Activated T-helper 17 cell treated with anti-CD3 and anti-CD28 coated beads, Interleukin-2, amount 50 U/mL, for 72 hours (primary cell): Measurements from ENCODE around the gene WASHC4. TPM values are rescaled to one million over a fixed set of nuclear protein-coding genes. Genes with fewer than 3 reads are reported as not detected.
"Not testable (repeated sequence)": the region's sequence is repeated elsewhere in the genome, so short reads cannot be mapped to it uniquely, and the experiment has no call there.

Source experiments
- ATAC-seq: fragments of 150-1000 bp; cut with Tn5 transposase; replicated peaks from 2 replicates; pipeline ENCODE4 v1.10.0; 2021; ENCODE audit warnings: mild to moderate bottlenecking, moderate library complexity
- H3K27ac Mint-ChIP-seq: one replicate; pipeline ENCODE4 v1.8.0; 2022; ENCODE audit warnings: mixed read lengths
- H3K27me3 Mint-ChIP-seq: one replicate; pipeline ENCODE4 v1.8.0; 2022; ENCODE audit warnings: mixed read lengths
- H3K36me3 Mint-ChIP-seq: one replicate; pipeline ENCODE4 v1.8.0; 2022; ENCODE audit warnings: low read depth, mild to moderate bottlenecking, mixed read lengths
- H3K4me1 Mint-ChIP-seq: one replicate; pipeline ENCODE4 v1.8.0; 2022; ENCODE audit warnings: mixed read lengths
- H3K4me3 Mint-ChIP-seq: one replicate; pipeline ENCODE4 v1.8.0; 2022; ENCODE audit warnings: mild to moderate bottlenecking, mixed read lengths
- H3K9me3 Mint-ChIP-seq: one replicate; pipeline ENCODE4 v1.8.0; 2022; ENCODE audit warnings: mixed read lengths
- total RNA-seq, 2 donors: library from RNA; stranded (reverse); gene quantifications; one replicate each; pipeline ENCODE4 v1.2.3, GENCODE V29; 2022

Gene WASHC4
- total RNA-seq, 2 donors from 2014 or later: 41.0 to 47.7 TPM

DNA sequence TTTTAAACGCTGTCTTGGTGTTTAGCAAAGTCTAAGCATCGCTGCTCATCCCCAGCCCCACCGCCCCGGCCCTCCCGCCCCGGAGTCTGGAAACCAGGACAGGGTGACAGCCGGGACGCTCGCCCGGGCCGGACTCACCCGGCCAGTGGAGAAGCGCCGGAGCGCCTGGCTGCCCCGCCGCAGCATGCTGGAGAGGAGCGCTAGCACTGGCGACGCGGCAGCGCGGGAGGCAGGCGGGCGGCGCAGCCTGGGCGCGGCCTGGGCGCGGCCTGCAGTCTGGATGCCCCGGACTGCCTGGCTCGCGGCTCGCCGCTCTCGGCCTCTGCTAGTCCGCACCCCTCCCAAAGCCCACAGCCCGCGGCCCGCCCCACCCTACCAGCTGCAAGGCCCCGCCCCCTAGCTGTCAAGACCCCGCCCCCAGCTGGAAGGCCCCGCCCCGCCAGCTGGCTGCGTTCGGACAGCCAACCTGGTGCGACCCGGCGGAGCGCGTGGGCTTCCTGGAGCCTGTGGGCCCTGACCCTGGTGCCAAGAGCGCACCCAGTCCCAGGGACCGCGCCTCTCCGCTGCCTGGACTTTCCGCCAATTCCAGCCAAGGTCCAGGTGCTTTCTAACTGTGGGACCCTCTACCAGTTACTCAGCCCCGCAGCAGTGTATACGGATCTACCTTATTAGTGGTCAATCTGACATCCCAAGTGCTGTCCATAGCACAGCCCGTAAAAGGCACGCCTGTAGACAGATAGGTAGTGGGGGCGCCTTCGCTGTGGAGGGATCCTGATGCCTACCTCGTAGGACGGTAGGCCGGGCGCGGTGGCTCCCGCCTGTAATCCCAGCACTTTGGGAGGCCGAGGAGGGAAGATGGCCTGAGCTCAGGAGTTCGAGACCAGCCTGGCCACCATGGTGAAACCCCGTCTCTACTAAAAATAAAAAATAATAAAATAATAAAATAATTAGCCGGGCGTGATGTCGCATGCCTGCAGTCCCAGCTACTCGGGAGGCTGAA is 23.0 kb upstream of the WASHC4 start, which contains the start of gene ALDH1L2:
Gene ALDH1L2 (minus strand): TSS at position 208 of the 1,000 bp plus-strand sequence. CDS start 22 bp downstream, at position 186.
- H3K9me3 Mint-ChIP-seq: no peaks in the 10 kb centered on the region
- ATAC-seq: peak; percentile 93
- peaks cover 6% of the 10 kb centered on the region for H3K4me1 Mint-ChIP-seq
- peak within 1 kb of the TSS; percentile 63 for H3K4me3 Mint-ChIP-seq
- peaks cover 29% of the 10 kb centered on the region for H3K27me3 Mint-ChIP-seq
- H3K27ac Mint-ChIP-seq: no peak within 1 kb of the TSS
- no peaks in the 10 kb centered on the region for H3K36me3 Mint-ChIP-seq

DNA sequence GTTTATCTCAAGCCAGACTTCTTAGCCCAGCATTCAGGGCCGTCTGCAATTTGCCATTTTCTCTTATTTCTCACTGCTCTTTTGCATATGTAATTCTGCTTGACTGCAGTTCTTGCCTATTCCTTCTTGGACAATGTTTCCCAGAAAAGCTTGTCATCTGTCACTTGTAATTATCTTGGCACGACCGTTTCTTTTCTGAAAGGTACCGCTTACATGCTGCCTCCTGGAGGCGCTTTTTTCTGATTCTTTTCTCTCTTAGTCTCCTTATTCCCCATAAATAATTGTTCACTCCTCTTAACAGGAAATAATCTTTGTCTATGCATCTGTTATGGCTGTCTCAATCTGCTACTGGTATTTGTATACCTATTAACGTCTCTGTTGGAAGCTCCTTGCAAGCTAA is 22.0 kb upstream of the WASHC4 start:
- Mint-ChIP-seq H3K27me3 (peaks cover 28% of the 10 kb centered on the region), H3K4me1 (peaks cover 6% of the 10 kb centered on the region), H3K36me3 (no peaks in the 10 kb centered on the region), H3K27ac (no peak overlapping the region), H3K4me3 (peak overlapping the region; percentile 24), H3K9me3 (no peaks in the 10 kb centered on the region)
- ATAC-seq: no peak

DNA sequence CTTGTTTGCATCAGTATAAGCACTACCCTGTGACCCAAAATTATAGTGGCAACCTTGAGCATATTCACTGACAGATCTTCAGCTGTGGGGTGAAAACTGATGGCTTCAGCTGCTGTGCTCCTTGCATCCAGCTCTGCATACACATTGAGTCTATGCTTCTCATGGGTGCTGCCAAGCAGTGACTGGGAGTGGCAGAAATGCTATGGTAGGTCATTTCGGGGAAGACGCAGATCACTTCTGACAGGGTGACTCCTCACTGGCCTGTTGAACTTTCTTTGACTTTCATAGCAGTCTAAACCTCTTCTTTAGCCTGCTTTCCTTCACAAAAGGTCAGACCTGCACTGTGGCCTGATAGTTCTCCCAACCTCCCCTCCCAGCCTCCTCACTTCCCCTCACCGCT is 17.7 kb upstream of the WASHC4 start:
- no peaks in the 10 kb centered on the region for H3K9me3 Mint-ChIP-seq
- no peak for ATAC-seq
- no peak overlapping the region for H3K4me3 Mint-ChIP-seq
- H3K27ac Mint-ChIP-seq: no peak overlapping the region
- H3K36me3 Mint-ChIP-seq: no peaks in the 10 kb centered on the region
- H3K27me3 Mint-ChIP-seq: peaks cover 20% of the 10 kb centered on the region
- no peaks in the 10 kb centered on the region for H3K4me1 Mint-ChIP-seq

DNA sequence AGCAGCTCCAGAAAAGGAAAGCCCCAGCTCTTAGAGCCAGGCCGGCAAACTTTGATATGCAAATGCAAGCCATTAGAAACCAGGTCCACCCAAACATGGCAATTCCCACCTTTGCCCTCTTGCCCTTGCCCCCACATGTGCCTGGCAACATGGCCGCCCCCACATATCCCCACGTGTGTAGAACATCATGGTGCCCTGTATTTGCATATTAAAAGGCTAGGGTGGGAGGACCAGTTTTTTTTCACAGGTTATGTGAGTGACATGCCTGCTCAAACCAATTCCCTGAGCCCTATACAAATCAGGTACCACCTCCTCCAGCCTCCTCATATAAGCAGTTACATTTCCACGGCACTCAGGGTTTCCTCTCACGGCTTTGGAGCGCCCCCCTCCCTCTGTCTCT is 17.2 kb upstream of the WASHC4 start:
- Mint-ChIP-seq H3K4me3 (no peak overlapping the region), H3K27ac (no peak overlapping the region), H3K9me3 (no peaks in the 10 kb centered on the region), H3K27me3 (peaks cover 20% of the 10 kb centered on the region), H3K4me1 (no peaks in the 10 kb centered on the region), H3K36me3 (no peaks in the 10 kb centered on the region)
- ATAC-seq: no peak

DNA sequence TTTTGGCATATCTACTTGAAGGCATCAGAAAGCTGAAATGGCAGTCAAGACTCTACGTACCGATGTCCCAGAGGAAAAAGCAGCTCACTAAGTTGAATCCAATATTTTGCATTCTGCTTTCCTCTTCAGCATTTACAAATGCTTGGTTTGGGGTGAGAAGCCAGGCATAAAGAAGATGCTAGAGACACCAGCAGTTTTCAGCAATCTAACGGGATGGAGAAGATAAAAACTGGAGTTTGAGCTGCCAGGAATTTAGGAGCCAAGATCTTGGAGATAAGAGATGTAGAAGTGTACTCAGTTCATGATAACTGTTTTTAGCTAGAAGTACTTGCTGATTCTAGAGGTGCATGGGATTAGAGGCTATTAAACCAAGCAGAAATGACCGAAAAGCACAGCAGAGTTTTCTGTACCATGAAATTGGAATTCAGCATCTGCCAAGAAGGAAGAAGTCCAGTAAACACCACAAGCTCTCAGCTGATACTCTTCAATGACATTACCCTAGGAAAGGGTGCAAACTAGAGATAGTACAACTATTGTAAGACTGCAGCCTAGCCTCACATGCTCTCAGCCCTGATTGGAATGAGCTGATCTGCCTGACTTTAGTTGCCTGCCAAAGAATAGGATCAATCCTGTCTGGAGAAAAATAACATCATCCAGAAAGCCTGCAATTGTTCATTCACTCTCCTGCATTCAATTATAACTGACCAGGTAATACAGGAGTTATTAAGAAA is 15.9 kb upstream of the WASHC4 start:
- no peak for ATAC-seq
- peaks cover 3% of the 10 kb centered on the region for H3K9me3 Mint-ChIP-seq
- H3K27ac Mint-ChIP-seq: no peak overlapping the region
- no peak overlapping the region for H3K4me3 Mint-ChIP-seq
- H3K4me1 Mint-ChIP-seq: no peaks in the 10 kb centered on the region
- H3K27me3 Mint-ChIP-seq: peaks cover 16% of the 10 kb centered on the region
- H3K36me3 Mint-ChIP-seq: no peaks in the 10 kb centered on the region

DNA sequence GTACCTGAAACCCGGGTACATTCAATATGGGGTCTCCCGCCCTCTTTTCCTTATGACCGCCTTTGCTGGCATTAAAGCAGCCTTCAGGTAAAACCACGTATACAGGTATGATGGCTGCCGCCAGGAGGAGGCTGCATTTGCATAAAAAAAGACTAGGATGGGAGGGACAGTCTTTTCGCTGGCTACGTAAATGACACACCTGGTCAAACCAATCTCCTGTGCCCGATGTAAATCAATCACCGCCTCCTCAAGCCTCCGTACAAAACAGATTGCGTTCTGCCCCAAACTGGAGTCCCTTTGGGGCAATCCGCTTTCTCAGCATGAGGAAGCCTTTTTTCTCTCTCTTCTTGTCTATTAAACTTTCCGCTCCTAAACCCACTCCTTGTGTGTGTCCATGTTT is 15.2 kb upstream of the WASHC4 start:
- ATAC-seq: no peak
- no peak overlapping the region for H3K27ac Mint-ChIP-seq
- H3K9me3 Mint-ChIP-seq: peaks cover 3% of the 10 kb centered on the region
- no peaks in the 10 kb centered on the region for H3K4me1 Mint-ChIP-seq
- H3K27me3 Mint-ChIP-seq: peaks cover 16% of the 10 kb centered on the region
- no peak overlapping the region for H3K4me3 Mint-ChIP-seq
- no peaks in the 10 kb centered on the region for H3K36me3 Mint-ChIP-seq

DNA sequence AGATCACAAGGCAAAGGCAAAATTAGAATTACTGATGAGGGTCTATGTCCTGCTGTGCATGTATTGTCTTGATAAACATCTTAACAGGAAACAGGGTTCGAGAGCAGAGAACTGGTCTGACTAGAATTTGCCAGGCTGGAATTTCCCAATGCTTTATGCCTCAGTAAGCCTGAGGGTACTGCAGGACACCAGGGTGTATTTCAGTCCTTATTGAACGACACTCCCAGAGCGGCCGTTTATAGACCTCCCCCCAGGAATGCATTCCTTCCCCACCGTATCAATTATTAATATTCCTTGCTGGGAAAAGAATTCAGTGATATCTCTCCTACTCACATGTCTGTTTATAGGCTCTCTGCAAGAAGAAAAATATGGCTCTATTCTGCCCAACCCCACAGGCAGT is 12.2 kb upstream of the WASHC4 start:
- H3K4me3 Mint-ChIP-seq, H3K4me1 Mint-ChIP-seq, H3K27ac Mint-ChIP-seq, H3K9me3 Mint-ChIP-seq, H3K36me3 Mint-ChIP-seq, ATAC-seq: not testable (repeated sequence)
- H3K27me3 Mint-ChIP-seq: peaks cover 24% of the 10 kb centered on the region

DNA sequence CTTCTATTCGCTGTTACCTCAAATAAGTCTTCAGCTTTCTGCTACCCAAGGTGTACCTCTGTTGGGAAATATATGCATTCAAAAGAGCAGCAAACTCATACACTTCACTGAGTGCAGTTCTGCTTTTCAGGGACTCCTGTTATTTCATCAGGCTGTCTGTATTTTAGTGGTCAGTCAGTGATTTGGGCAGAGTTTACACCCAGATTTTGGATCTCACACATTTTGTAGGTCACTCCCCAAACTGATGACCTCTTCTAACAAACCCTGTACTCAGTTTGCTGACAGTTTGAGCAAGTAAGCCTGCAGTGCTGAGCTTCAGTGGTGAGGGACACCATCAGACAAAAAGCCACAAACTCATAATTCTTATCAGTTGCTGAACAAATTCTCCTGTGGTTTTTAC is 8.2 kb upstream of the WASHC4 start:
- no peaks in the 10 kb centered on the region for H3K4me1 Mint-ChIP-seq
- no peak overlapping the region for H3K4me3 Mint-ChIP-seq
- H3K27ac Mint-ChIP-seq: no peak overlapping the region
- H3K9me3 Mint-ChIP-seq: peaks cover 6% of the 10 kb centered on the region
- H3K27me3 Mint-ChIP-seq: peaks cover 16% of the 10 kb centered on the region
- ATAC-seq: no peak
- no peaks in the 10 kb centered on the region for H3K36me3 Mint-ChIP-seq

DNA sequence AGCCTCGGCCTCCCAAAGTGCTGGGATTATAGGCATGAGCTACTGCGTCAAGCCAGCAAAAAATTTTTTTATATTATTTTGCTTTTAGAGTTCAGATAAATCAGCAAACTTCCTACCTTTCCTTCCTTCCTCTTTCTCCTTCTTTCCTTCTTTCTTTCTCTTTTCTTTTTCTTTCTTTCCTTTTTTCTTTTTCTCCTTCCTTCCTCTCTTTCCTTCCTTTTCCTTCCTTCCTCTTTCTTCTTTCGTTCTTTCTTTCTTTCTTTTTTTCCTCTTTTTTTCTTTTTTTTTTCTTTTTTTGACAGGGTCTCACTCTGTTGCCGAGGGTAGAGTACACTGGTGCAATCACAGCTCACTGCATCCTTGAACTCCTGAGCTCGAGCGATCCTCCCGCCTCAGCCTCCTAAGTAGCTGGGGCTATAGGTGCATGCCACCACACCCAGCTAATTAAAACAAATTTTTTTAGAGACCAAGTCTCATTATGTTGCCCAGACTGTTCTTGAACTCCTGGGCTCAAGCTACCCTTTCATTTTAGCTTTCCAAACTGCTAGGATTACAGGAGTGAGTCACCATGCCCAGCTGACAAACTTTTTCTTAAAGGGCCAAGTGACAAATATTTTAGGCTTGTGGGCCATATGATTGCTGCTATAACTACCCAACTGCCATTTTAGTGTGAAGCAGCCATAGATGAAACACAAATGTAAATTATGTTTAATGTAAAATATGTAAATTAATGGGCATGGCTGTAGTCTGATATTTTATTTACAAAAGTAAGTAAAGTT is 7.1 kb upstream of the WASHC4 start:
- Mint-ChIP-seq H3K9me3 (peaks cover 6% of the 10 kb centered on the region), H3K27me3 (peaks cover 20% of the 10 kb centered on the region), H3K4me1 (no peaks in the 10 kb centered on the region), H3K27ac (no peak overlapping the region), H3K36me3 (no peaks in the 10 kb centered on the region), H3K4me3 (no peak overlapping the region)
- no peak for ATAC-seq

DNA sequence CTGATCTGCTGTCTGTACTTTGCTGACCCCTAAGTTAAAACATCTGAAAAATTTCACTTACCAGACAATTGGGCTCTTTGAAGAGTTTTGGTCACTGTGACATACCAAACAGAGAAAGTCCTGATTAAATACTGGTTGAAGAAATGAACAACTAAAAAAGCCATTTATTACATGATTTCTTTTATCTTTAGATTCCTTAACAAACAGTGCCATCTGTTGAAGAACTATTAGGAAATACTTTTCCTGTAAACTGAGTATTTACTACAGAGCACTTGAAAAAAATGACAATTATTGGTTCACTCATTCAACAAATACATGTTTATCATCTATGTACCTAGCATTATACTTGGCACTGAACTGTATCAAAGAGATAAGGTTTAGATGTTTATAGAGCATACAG is 6.5 kb upstream of the WASHC4 start:
- H3K27me3 Mint-ChIP-seq: peaks cover 20% of the 10 kb centered on the region
- H3K9me3 Mint-ChIP-seq: peaks cover 6% of the 10 kb centered on the region
- no peak overlapping the region for H3K4me3 Mint-ChIP-seq

DNA sequence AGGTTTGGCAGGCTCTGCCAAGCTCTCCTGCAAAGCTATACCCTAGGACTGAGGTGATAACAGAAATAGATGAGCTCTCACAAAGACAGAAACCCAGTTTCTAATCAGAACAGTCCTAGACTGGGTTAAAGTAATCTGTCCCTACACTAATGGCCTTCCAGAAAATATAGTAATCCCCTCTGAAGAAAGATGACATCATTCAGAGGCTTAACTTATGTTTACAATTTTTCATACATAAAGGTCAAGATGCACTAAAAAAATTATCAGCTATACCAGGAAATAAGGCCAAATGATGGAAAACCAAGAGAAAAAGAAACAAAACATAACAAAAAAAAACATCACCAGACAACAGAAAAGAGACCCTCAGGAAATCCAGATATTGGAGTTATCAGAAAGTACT is 4.9 kb upstream of the WASHC4 start:
- no peaks in the 10 kb centered on the region for H3K36me3 Mint-ChIP-seq
- H3K9me3 Mint-ChIP-seq: peaks cover 3% of the 10 kb centered on the region
- H3K27me3 Mint-ChIP-seq: peaks cover 25% of the 10 kb centered on the region
- H3K4me1 Mint-ChIP-seq: no peaks in the 10 kb centered on the region
- no peak overlapping the region for H3K27ac Mint-ChIP-seq
- no peak for ATAC-seq
- no peak overlapping the region for H3K4me3 Mint-ChIP-seq

More for the DNA sequence above, 6.5 kb upstream of the WASHC4 start:
- H3K27ac Mint-ChIP-seq: no peak overlapping the region
- H3K36me3 Mint-ChIP-seq: no peaks in the 10 kb centered on the region
- H3K4me1 Mint-ChIP-seq: no peaks in the 10 kb centered on the region
- no peak for ATAC-seq

DNA sequence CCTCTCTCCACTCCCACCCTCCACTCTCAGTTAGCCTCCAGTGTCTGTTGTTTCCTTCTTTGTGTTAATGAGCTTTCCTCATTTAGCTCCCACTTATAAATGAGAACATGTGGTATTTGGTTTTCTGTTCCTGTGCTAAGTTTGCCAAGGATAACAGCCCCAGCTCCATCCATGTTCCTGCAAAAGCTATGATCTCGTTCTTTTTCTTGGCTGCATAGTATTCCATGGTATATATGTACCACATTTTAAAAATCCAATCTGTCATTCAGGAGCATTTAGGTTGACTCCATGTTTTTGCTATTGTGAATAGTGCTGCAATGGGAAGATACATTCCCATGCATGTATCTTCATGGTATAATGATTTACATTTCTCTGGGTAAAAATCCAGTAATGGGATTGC is 2.8 kb upstream of the WASHC4 start:
- Mint-ChIP-seq H3K4me1 (peaks cover under 1% of the 10 kb centered on the region), H3K9me3 (no peaks in the 10 kb centered on the region), H3K4me3 (no peak overlapping the region), H3K27me3 (peaks cover 17% of the 10 kb centered on the region), H3K27ac (no peak overlapping the region), H3K36me3 (peaks cover 1% of the 10 kb centered on the region)
- ATAC-seq: no peak

DNA sequence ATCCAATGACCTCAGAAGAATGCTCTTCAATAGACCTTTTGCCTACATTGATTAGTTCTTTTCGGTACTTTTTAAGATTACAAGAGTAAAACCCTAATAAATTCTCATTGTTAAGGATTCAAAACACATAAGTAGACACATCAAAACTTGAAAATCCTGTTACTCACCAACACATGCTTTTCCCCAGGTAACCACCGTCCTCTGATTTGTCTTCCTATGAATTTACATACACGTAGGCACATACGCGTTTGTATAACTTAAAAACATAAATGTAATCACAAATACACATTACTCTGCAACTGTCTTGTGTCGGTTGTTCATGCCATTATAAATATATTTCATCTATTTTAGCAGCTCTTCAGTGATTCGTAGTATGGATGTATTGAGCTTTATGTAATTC is 910 bp upstream of the WASHC4 start:
- peaks cover 5% of the 10 kb centered on the region for H3K4me1 Mint-ChIP-seq
- peaks cover 14% of the 10 kb centered on the region for H3K36me3 Mint-ChIP-seq
- H3K27ac Mint-ChIP-seq: no peak overlapping the region
- ATAC-seq: no peak
- H3K9me3 Mint-ChIP-seq: no peaks in the 10 kb centered on the region
- H3K4me3 Mint-ChIP-seq: peak overlapping the region; percentile 99
- peaks cover 17% of the 10 kb centered on the region for H3K27me3 Mint-ChIP-seq

DNA sequence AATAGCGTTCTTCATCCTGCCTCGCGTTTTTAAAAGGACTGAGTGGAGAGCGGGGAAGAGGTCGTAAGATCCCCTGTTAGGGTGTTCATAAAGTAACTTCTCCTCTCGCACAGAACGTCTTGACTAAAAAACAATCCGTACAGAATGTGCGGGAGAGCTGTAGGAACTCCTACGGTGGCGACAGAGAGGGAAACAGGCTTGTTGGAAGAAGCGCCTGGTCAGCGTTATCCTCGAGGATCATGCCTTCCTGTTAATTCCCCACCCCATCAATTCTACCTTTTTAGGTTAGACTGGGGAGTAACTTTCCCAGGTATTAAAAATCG is 399 bp upstream of the WASHC4 start:
- Mint-ChIP-seq H3K4me1 (peaks cover 10% of the 10 kb centered on the region), H3K36me3 (peaks cover 19% of the 10 kb centered on the region), H3K27ac (peak overlapping the region; percentile 93), H3K27me3 (peaks cover 17% of the 10 kb centered on the region), H3K9me3 (no peaks in the 10 kb centered on the region), H3K4me3 (peak overlapping the region; percentile 99)
- ATAC-seq: peak; percentile 15
